HL-60 (cell line): Measurements from ENCODE around the gene CIZ1.
"Not testable (repeated sequence)": the region's sequence is repeated elsewhere in the genome, so short reads cannot be mapped to it uniquely, and the experiment has no call there.

ENCODE experiments used
- POLR2AphosphoS5 ChIP-seq: IDR thresholded peaks from 2 replicates; pipeline ENCODE4 v1.6.1; 2012; ENCODE audit warnings: low read depth
- REST ChIP-seq: IDR thresholded peaks from 2 replicates; pipeline ENCODE4 v1.6.1; 2012; ENCODE audit warnings: low read depth; ENCODE audit not compliant: insufficient replicate concordance
- SPI1 ChIP-seq: IDR thresholded peaks from 2 replicates; pipeline ENCODE4 v1.6.1; 2012; ENCODE audit warnings: low read depth, mild to moderate bottlenecking, borderline replicate concordance
- TF ChIP-seq, protein P1 (sequence below): IDR thresholded peaks from one replicate; pipeline ENCODE4 v1.5.1; 2011; ENCODE audit warnings: low read length, control low read depth, inconsistent platforms; ENCODE audit not compliant: insufficient read depth

- TF ChIP-seq, protein P1, sequence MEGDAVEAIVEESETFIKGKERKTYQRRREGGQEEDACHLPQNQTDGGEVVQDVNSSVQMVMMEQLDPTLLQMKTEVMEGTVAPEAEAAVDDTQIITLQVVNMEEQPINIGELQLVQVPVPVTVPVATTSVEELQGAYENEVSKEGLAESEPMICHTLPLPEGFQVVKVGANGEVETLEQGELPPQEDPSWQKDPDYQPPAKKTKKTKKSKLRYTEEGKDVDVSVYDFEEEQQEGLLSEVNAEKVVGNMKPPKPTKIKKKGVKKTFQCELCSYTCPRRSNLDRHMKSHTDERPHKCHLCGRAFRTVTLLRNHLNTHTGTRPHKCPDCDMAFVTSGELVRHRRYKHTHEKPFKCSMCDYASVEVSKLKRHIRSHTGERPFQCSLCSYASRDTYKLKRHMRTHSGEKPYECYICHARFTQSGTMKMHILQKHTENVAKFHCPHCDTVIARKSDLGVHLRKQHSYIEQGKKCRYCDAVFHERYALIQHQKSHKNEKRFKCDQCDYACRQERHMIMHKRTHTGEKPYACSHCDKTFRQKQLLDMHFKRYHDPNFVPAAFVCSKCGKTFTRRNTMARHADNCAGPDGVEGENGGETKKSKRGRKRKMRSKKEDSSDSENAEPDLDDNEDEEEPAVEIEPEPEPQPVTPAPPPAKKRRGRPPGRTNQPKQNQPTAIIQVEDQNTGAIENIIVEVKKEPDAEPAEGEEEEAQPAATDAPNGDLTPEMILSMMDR, result not testable (repeated sequence)
- not testable (repeated sequence) for TF ChIP-seq REST, POLR2AphosphoS5, SPI1
Observed at GRCh38 chr9:128181480-128181879, 9.9 kb downstream of the CIZ1 start.
